Ecto neural progenitor cell (in vitro differentiated cells): ENCODE results near the gene DNAJB6.

Experiments
- DNase-seq: peaks from one replicate; pipeline ENCODE4 v3.0.0-alpha.2; 2018; ENCODE audit warnings: low spot score

The DNAJB6 gene

DNA sequence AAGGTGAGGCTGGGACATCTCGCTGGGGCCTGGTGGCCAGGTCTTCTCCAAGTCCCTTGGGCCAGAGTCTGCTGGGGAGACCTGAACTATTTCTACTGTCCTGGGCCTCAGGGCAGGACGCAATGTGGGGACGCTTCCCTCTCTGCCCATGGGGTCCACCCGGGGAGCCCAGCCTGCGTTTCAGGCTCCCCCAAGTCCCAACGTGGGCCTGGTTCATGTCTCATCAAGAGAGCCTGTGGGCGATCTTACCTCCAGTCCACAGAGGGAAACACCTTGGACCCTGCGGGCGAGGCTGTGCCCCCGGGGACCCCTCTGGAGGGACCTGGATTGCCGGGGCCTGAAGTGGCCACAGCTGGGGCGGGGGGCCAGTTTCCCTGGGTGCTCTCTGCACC lies 91.7 kb downstream of the DNAJB6 start:
- DNase-seq: no peak

DNA sequence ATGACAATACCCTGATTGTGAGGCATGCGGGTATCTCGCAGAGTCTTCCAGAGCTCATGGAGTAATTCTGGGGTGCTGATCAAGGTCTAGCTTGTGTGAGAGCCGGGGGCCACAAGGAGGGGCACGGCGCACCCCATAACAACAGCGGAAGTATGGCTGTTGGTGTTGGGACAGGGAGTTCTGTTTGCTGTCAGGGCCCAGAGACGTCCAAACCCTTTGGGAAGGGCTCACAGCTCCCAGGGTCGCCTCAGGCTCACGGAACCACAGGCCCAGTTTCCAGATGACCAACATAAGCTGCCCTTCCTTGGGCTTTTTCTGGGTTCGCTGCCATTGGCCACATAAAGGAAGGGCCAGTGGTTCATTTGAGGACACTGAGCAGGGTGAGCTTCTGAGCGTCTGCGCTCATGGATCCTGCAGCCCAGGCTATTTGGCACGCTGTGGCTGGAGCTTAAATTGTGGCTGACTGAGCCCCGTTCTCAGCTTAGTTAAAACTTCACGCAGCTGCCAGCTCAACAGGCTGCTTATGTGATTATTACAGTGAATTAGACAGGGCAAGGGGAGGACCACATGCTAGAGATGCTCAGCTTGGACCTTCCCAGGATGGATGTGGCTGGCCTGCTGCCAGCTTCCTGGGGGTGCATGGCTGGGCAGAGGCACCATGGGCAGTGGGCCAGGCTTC lies 92.3 kb downstream of the DNAJB6 start:
- no peak for DNase-seq

DNA sequence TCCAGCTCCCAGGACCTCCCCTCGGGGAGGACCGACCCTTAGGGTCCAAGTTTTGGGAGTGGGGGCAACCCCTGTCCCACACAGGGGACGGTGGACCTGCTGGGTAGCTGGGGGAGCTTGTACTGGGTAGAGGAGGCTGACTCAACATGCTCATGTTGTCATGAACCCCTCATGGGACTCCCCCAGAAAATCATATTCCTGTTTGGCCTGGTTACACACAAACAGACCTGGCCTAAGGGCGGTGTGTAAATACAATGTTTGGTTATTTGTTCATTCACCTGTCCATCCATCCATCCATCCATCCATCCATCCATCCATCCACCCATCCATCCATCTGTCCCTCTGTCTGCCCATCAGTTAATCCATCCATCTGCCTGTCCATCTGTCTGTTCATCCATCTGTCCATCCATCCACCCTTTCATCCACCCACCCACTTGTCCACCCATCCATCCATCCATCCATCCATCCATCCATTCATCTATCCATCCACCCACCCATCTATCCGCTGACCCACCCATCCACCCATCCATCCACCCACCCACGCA lies 92.9 kb downstream of the DNAJB6 start:
- no peak for DNase-seq

DNA sequence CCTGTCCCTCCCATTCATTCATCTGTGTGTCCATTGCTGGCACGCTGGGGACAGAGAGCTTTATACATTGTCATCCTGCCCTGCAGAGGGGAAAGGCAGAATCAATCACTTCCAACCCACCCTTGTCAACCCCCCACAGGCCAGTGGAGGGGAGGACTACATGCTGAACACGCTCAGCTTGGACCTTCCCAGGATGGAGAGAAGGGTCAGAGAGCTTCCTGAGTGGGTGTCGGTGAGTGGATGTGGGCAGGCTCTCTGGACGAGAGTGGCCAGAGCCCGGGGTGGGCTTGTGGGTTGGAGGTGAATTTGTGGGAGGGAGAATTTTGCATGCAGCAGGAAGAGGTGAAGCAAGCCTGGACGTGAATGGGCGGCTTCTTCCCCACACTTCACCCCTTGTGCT lies 93.9 kb downstream of the DNAJB6 start:
- no peak for DNase-seq

DNA sequence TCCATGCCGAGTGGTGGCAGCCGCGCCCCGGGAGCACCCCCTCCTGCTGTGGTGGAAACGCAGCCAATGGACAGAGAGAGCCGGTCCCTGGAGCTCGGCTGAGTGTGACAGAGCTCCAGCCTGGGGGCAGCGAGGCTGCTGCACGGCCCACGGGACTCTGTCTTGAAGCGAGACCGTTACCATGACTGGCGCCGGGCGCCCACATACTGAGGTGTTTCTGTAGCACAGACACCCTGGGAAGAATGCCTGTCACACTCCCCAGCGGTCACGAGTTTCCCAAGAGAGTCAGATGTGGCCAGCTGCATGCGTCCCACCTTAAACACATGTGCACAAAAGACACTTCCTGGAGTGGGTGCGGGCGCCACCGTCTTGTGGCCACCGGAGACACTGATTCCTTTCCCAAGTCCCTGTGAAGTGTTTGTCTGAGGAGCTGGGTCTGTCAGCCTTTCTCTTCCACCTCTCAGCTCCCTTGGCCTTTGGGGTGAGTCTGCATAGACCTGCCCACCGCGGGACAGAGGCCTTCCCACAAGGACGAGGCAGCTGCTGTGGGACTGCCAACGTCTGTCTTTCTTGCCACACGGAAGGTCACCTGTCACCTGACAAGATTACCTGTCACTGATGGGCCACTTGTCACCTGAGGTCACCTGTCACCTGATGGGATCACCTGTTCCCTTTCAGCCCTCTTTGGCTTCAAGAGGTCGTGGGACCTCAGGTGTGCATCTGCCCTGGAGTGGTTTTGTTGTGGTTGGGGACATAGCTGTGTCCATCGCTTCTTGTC lies 94.6 kb downstream of the DNAJB6 start:
- no peak for DNase-seq

DNA sequence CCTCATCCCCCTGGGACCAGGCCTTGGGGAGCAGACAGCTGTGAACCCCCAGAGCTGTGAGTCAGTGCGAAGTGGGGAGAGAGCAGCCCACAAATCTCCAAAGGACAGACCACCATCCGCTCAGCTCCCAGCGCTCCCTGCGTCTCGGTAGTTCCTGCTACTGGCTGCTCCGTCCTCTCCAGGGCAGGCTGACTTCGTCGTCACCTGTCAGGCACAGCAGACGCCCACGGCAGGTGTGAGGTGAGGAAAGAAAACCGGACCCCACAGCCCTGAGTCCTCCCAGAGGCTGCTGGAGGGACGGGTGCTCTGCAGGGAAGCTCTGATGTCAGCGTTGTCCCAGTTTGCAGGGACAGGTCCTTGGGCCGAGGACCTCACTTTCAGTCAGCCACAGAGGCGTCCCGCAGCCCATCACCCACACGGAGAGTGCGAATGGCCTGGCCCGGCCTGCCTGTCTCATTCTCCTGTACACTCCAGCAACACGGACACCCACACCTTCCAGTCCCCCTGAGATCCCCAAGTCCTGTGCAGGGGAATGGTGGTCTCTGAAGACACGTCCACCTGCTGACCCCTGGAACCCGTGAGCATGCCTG lies 95.2 kb downstream of the DNAJB6 start:
- no peak for DNase-seq

DNA sequence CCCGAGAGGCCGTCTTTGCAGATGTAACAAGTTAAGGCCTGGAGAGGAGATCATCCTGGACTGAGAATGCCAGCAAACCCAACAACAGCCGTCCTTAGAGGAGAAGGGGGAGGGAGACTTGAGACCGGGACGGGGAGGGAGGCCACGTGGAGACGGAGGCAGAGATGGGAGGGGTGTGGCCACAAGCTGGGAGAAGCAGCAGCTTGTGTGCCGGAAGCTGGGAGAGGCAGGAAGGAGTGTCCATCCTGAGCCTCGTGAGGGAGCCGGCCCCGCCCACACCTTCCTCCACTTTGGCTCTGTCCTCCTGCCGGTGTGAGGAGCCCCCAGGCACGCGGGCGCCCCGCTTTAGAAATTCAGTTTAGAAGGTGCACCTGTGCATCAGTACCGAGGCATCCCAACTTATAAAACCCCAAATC lies 95.7 kb downstream of the DNAJB6 start:
- DNase-seq: peak; percentile 78

DNA sequence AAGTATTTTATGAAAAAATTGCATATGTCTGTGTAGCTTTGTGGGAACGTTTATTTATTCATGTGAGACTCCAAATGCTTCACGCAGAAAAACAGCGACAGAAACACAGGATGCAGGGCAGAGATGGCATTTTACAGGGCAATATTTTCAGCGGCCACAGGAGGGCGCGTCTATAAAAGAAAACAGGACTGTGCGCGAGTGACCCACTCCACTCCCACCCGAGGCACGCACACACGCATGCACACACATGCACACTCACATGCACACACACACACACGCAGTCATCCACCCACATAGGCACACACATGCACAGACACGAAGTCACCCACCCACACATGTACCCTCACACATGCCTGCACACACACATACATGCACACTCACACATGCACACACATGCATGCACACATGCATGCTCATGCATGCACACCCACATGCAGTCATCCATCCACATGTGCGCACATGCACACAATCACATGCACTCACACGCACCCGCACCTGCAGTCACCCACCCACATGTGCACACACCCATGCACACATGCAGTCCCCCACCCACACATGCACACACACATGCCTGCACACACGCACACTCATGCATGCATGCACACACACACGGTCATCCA lies 96.3 kb downstream of the DNAJB6 start:
- no peak for DNase-seq

DNA sequence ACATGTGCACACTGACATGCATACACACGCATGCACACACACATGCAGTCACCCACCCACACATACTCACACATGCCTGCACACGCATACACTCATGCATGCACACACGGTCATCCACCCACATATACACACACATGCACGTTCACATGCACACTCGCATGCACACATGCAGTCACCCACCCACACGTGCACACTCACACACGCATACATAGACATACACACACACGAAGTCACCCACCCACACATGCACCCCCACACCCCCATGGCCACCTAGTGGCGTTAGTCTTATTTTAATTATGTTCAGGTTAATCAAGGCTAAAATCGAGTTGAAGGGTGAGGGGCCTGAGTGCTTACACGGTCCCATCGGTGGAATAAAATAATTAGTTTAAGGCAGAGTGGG lies 96.8 kb downstream of the DNAJB6 start:
- no peak for DNase-seq

DNA sequence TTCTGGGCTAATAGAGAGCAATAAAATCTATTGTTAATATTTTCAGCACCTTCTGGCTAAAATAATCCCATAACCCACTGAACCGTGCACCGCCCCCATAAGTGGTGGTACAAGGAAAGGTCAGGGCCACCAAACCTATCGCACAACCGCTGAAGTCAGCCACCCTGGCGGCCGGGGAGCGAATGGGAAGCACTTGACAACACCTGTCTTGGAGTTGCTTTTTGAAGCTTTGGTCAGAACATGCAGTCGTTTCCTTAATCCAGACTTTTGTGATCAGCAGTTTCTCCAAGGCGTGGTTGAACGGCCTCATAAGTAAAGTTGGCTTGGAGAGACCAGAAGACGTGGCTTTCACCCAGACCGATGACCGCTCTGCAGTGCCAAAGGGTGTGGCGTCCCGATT lies 97.4 kb downstream of the DNAJB6 start:
- no peak for DNase-seq

DNA sequence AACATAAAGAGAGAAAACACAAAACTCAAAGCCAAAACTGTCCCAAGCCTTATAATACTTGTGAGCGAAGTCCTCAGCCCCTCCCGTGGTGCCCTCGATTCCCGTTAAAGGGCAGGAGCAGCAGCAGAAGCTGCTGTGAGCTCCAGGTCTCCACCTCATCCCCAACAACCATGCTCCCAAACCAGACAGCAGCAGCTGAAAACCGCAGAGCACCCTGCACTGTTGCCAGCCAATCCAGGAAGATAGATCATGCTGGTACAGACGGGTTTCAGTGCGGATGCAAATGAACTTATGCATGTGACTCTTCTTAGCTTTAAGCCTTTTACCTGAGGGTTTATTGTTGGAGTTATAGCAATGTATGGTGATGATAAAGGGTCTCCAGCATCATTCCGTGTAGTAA lies 97.9 kb downstream of the DNAJB6 start:
- no peak for DNase-seq

DNA sequence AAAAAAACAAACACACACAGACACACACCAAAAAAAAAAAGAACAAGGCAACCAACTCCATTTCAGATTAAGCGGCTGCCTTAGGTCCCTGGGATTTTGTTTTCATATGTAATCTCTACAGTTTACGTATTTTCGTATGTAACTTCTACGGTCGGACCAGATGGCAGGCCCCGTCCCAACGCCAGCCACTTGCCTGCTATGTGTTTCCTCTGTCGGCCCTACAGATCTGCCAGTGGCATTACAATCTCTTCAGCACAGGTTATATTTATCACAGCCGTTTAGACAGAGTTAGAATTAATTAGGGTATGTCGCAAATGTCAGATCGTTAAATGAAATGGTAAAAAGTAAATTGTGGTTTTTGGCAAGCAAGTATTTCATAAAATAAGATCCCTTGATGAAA lies 99.3 kb downstream of the DNAJB6 start:
- no peak for DNase-seq

DNA sequence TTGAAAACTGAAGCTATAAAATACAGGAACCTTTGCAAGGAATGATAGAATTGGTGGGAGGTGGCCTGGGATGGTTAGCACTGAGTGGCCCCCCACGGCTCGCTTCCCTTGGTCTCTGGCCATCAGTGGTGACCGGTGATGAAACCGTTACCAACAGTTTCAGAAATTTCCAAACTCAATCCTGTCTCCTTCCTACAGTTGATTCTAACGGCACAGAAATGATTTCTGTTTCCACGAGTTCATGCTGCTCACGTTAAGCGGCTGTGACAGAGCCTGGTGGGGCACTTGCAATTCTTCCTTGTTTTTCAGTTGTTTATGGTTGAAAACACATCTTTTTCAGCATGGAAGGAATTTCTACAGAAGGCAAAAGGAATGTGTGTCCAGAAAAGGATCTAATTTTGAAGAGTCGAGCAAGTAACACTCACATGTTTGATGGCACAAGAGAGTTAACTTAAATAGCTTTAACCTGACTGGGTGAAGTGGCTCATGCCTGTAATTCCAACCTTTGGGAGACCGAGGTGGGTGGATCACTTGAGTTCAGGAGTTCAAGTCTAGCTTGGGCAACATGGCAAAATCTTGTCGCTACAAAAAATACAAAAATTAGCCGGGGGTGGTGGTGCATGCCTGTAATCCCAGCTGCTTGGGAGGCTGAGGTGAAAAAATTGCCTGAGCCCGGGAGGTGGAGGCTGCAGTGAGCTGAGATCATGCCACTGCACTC lies 100.1 kb downstream of the DNAJB6 start:
- DNase-seq: no peak

DNA sequence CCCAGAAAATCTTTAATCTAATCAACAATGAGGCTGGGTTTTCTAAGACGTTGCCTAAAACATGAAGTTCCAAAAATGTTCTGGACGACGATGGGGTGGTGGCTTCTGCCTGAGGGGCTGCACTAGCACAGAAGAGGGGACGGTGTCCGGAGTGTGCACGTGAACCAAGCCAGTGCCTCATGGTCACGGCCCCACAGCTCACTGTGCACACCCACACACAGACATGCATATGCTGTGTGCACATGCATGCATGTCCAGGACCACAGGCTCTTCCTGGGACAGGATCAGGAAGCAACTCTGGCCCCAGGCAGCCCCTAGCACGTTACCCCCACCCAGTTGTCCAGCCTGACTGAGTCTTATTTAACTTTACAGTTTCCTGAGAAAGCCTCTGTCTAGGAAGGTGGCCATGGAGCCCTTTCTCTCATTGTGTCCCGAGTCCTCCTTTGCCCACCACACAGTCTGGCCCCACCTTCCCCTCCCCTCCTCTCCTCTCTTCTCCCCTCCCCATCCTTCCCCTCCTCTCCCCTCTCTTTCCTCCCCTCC lies 100.8 kb downstream of the DNAJB6 start:
- DNase-seq: no peak

DNA sequence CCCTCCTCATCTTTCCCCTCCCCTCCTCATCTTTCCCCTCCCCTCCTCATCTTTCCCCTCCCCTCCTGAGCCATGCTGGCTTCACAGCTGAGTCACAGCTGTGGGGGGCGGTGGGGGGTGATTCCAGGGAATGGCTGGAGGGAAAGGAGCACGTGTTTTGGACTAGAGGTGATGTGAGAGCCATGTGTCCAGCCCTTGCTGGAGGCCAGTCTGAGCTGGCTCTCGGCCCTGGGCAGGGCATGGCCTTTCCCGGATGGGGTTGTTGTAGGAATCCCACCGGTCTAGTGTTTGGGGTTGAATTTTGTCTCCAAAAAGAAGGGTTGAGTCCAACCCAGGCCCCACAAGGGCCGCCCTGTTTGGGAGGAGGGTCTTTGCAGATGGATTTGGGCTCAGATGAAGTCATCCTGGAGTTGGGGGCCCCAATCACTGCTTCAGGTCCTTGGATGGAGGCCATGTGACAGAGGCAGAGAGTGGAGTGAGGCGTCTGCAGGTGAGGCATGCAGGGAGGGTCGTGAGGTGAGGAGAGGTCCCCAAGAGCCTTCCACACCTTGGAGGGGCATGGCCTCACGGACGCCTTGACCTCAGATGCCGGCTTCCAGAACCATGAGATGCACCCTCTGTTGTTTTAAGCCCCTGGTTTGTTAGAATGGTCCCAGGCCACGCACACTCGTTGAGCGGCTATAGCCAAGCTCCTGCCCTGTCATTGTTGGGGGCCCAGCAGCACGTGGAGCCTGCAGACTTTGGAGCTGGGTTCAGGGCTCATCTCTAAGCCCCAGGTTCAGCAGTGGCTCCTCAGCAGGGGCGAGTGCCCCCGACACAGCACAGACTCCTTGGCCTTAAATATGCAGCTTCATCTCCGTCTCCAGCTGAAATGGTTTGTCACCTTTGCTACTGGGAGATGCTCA lies 101.6 kb downstream of the DNAJB6 start:
- no peak for DNase-seq

DNA sequence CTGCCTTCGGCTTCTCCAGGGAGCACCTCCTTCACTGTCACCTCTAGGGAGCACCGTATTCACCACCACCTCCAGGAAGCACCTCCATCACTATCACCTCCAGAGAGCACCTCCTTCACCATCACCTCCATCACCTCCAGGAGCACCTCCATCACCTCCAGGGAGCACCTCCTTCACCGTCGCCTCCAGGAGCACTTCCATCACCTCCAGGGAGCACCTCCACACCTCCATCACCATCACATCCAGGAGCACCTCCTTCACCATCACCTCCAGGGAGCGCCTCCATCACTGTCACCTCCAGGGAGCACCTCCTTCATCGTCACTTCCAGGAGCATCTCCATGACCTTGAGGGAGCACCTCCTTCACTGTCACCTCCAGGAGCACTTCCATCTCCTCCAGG lies 102.3 kb downstream of the DNAJB6 start:
- DNase-seq: no peak

DNA sequence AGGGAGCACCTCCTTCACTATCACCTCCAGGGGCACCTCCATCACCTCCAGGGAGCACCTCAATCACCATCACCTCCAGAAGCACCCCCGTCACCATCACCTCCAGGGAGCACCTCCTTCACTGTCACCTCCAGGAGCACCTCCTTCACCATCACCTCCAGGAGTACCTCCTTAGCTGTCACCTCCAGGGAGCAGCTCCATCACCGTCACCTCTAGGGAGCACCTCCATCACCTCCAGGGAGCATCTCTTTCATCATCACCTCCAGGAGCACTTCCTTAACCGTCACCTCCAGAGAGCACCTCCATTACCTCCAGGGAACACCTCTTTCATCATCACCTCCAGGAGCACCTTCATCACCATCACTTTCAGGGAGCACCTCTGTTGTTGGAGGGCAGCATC lies 103.0 kb downstream of the DNAJB6 start:
- no peak for DNase-seq

DNA sequence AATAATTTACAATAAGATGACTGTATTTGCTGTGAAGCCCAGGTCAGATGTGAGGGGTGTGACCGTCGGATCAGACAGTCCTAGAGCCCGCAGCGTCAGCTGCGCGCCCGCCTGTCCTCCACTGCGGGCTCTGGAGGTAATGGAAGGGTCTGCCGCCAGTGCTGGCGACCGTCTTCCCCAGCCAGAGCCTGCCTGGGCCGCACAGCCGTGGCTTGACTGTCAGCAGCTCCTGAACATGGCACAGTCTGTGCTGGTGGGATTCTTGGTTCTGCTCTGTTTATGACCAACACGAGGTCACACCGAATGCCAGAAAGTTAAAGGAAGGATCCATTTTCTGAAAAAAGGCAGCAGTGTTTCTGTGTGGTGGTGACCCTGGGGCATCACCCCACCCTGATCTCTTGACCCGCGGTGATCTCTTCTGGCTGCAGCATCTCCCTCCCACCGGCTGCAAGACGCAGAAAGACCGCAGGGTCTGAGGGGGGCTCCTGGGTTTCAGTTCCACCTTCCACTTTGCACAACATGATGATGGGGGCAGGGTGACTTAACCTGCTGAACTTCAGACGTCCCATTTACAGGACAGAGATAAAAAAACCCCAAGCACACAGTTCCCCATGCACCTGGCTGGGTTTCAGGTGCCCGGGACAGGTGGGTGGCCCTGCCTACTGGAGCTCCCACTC lies 103.7 kb downstream of the DNAJB6 start:
- no peak for DNase-seq

DNA sequence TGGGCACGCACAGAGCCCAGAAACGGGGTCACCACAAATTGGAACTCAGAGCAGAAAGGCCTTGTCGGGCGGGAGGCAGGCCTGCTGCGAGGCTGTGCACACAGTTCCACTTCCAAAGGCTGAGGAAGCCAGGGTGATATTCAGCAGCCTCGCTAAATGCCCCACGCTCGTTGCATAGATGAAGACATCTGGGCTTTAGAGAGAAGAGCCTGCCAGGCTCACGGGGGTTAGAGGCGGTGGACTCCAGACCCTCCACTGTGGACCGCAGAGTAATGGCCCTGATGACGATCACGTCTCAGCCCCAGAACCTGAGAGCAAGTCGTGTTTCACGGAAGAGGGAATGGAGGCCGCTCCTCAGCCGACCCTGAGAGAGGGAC lies 104.2 kb downstream of the DNAJB6 start:
- no peak for DNase-seq

DNA sequence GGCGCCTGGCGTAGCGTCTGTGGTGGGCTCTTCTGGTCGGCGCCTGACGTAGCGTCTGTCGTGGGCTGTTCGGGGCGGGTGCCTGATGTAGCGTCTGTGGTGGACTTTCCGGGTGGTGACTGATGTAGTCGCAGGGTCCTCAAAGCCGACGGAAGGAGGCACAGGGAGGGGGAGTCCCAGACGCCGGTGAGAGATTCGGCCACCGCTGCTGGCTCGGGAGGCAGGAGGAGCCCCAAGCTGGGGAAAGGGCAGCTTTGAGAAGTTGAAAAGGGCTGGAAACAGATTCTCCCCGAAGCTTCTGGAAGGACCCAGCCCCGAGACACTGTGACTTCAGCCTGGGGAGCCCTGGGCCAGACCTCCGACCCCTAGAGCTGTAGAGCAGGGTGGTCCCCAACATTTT lies 105.7 kb downstream of the DNAJB6 start:
- DNase-seq: no peak
